ENCODE data around the gene CADPS. TPM values are rescaled to one million over a fixed set of nuclear protein-coding genes. Genes with fewer than 3 reads are reported as not detected.
A peak's percentile ranks its signal among the peaks of the same experiment; 100 is the strongest.

The CADPS gene
- total RNA-seq, 1 donor from 2014 or later = not detected

DNA sequence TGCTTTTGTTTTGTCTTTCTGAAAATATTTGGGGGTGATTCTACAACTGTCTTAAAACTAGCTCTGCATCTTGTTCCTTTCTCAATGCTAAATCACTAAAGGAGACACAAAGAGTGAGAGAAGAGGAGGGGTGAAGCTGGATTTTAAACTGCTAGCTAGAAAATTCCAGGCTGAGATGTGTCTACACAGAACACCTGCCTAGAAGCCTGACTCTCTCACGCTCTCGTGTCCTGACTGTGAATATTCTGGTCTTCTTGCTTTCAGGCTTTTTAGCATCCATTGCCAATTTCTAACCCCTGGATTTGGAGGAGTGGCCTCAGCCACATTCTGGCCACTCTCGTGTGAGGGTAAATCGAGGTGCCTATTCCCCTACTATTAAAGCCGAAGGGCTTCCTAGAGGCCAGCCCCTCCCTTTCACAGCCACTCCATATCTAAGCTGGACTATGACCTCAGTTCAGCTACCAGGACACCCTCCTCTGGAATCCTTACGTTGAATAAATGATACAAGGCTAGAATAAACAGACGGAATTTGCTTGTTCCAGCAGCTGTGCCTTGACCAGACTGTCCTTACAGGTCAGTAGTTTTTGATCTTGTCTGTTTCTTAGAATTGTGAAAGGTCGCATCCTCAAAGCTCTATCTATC is 353.6 kb downstream of the CADPS start:
- no peak for DNase-seq (ENCODE audit: low read depth)

DNA sequence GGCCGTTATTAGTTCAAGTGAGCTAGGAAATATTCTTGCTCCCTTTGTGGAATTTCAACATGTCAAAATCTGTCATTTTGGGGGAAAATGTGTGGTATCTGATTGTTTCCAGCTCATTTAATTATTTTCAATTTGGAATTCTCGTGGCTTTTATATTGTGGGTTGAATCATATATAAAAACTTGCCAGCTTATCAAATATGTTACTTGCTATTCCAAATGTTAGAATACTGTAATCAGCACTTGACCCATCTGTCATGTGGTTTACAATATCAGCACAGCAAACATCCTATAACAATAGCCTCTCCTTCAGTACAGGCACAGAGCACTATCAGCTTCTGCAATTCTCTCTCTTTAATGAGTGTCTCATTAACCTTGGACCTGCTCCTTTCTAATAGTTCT is 371.7 kb downstream of the CADPS start:
- DNase-seq (ENCODE audit: low read depth) = no peak

DNA sequence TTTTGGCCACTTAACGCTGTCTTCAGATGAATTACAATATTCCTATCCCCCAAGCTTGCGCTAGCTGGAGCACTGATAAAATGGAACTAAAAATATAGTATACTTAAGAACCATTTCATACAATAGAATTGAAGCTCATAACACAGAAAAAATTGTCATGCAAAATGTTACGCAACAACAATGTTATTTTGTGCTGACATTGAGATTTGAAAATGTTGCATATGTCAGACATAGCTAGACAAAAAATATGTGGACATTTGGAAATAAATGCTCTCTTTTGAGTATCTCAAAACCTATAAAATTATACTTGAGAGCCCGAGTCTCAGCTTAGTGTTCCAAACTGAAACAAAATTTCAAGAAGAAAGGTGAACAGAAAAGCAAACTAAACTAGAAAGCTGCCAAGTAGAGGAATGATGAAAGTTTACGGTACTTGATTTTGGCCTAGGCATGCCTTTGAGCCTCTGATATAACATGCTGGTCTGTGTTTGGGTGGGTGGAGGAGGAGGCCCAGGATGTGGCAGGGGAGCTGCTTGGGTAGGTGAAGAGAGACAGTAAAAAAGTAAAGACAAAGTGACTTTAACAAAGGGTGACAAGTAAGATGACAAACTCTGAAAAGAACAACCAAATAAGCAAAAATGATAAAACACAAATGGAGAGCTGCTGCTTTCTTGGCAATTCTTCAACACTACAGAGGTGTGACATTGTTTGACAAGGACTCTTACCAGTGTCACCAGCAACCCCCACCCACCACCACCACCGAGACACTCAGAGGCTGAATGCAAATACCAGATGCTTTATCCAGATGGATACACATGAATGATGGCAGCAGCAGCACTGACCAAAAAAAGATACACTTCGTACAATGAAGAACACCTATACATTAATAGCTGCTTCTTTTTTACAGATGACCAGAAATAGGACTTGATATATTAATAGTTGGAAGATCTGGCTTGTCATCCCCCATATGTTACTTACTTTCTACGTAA is 372.6 kb downstream of the CADPS start:
- DNase-seq (ENCODE audit: low read depth) = no peak

DNA sequence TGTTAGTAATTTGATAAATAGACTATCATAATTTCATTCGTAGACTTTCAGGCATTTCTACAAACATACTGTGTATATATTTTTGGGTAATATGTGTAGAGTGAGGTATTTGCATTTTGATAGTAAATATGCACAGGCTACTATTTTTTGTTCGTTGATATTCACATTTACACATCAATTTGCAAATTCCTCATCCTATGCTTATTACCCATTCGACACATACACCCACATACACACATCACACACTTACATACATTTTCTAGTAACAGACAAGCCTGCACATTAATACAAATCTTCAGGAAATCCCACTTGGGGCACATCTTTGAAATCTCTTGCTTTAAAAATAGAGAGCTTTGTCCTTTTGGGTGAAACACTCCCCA is 373.9 kb downstream of the CADPS start:
- no peak for DNase-seq (ENCODE audit: low read depth)

DNA sequence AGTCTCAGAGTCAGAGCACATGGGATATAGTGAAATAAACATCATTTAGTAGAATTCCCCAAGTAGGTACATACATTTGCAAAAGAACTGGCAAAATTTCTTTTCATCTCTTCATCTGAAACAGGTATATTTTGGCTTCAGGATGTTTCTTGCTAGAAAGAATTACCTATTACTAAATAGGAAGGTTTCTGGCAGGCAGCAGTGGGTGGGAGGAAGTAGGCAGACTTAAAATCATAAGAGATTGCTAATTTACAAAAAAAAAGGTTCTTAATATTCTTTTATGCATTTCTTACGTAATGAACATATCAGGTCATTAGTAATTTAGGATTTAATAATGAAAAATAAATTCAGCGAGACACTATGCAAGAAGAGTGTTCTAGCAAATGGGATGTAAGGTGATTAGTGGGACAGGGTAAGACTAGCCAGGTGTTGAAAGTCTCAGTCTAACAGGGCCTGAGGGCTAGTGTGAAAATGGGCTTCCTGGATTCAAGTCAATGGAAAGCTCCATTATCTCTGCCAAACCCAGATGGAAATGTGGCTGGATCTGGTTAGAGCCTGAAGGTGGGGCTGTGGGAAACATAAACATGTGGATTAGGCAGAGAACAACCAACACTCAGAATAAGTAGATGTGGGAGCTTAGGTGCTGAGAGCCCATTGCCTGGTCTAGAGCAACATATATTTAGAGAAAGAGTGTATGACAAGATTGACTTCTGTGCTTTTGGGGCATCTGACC is 374.5 kb downstream of the CADPS start:
- no peak for DNase-seq (ENCODE audit: low read depth)

DNA sequence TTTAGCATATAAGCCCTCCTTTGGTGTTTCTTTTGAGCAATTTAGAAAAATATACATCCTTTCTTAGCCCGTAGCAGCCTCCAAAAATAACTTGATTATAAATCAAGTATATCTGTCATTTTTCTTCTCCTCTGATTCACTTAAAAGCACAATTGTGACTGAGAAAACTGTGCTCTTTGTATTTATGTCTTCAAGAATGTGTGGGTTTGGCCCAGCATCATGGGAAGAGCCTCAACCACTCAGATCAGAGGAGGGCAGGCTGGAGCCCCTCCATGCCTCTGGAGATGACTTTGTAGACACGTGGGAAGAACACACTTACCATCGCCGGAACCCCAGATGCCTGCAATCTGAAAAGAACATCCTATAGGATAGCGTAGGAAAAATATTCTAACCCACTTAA is 378.1 kb downstream of the CADPS start:
- DNase-seq (ENCODE audit: low read depth) = no peak

DNA sequence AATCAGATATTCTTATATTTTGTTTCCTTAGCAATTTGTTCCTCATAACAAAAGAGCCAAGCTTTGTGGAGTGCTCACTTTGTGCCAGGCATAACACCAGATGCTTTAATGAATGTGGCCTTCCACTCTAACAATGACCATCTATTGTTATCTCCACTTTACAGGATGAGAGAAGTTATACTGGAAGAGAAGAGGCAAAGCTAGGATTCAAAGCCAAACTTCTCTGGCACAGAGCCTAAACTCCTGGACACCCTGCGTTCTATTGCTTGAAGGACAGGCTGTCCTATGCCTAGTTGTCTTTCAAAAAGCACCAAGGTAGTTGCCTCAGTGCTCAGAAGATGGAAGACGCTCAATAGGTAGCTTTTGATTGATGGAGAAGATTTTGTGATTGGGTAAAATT is 378.7 kb downstream of the CADPS start:
- DNase-seq (ENCODE audit: low read depth) = no peak

DNA sequence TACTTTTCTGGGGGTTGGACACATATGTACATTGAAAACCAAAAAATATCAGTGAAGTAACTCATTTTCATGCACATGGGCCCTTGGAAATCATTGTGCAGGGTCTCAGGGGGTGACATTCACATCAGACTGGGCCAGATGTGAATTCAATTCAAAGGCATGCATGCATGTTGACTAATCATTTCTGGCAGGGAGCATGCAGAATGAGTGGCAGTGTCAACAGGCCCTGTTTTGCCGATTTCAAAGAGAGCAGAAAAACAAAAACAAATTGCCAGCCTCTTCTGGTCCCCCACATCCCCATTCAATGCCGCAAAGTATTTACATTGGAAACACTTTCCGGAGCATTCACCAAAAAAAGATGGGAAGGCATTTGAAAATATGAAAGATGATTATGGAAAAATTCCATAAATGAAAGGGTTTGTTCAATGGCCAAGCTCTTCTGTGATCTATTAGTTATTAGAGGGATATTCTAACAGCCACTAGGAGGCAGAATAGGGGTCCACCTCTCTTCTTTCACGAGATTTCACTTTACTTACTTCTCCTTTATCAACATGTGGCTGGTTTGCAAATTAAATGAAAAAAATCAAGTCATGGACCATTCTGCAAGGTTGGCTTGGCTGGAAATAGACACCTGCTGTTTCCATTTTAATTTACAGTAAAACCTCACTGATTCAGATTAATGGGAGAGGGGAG is 382.0 kb downstream of the CADPS start:
- DNase-seq (ENCODE audit: low read depth) = no peak

DNA sequence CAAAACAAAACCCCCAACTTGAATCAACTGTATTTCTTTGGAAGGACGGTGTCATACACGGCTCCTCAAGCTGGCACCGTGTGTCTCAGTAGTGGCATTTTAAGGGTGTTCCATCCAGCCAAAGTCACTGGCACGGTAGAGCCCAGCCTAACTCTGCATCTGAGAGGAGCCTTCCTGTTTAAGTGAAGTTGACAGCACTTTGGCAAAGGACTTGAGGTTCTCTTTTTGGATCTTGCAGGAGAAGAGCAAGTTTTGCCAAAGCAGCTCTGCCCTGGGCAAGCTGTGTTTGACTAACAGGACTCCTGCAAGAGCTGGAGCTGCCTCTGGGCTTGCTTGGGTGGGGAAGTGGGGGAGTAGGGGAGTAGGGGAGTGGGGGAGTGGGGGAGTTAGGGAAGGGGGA is 392.3 kb downstream of the CADPS start:
- no peak for DNase-seq (ENCODE audit: low read depth)

DNA sequence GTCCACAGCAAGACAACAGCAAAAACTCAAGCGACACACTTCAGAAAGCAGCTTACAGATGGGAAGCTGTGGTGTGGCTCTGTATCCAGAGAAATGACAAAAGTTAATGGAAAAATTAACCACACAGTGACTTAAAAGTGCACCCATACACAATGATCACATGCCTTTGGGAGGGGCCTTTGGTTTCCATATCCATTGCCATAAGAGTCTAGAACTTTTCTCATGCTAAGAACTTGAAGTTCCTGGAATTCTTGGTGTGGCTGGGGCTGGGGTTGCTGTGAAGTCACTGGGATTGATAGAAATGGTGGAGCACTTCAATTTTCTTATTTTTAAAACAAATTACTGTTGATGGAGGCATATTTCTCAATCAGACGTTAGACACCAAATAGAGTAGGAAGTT is 393.3 kb downstream of the CADPS start:
- no peak for DNase-seq (ENCODE audit: low read depth)

DNA sequence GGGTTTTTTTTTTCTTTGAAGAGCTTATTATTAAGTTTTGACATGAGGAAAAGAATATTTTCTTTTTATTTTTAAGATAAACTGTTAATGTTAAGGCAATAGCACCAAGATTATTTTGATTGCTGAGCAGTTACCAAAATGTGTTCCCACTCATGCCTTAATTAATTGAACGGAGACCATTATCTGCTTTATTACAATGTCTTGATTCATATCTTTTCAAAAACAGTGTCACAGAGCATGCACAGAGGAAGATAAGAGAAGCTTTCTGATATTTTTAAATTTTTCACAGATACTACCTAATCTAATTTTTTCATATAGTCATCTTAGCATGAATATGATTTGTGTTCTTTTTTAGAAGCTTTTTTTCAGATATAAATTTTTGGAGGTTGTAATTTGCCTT is 395.2 kb downstream of the CADPS start:
- DNase-seq (ENCODE audit: low read depth) = no peak

DNA sequence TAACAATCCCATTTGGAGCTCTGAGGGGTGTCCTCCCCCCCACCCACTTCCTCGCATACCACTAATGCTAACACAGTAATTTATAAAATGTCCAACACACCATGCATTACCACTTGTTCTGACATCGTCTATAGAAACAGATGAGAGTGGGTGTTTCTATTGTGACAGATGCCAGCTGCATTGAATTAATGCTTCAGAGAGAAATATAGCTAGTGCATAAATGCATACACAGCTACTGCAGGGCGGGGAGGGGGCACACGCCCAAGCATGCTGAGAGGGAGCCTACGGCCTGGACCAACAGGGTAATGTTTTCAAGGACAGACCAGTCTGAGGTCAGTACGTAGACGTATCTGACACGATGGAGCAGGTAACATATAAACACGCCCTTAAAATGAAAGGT is 395.9 kb downstream of the CADPS start:
- no peak for DNase-seq (ENCODE audit: low read depth)

DNA sequence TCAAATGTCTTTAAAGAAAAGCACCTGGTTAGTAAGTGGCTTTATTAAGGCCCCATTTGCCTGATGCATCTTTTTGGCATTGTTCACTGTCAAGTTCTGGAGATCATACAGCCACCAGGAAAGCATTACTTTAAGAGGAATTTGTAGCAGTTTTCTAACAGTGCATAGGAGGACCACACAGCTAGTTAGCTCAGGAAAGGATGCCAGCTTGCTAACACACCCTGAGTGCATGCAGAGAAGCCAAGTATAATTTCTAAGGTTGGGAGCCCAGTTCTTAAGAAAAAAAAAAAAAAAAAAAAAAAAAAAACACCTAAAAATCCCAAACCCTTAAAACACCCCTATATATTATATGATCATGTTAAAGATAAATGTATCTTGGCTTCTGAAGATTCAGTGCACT is 399.9 kb downstream of the CADPS start:
- DNase-seq (ENCODE audit: low read depth) = no peak

DNA sequence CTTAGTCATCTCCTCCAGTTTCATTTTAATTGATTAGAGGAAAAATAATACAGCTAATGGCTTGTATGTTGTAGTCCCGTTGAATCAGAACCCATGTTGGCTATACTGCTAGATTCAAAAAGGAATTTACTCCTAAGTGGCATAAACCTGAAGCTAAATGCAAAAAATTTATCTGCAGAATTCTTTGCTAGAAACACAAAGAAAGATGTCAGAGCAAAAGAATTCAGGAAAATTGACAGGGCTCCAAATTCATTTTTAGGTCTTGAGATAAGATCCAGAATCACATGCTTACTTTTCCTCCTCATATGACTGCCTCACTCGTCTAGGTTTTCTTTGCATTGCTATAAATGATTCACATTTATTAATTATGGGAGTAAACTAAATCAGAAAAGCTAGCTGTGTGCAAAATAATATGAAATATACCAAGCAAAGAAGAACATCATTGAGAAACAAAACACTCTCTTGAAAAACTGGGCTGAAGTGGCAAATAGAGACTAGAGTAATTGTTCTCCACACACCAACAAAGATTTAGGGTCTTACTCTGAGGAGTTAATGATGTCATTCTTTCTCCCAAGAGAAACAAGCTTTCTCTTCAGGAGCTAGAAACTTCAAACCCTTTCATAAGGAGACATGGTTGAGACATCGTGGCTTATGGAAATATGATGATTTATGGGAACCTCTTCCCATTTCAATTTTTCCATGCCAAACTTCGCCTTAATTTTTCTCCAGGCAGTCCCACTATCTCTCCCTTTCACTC is 407.1 kb downstream of the CADPS start:
- no peak for DNase-seq (ENCODE audit: low read depth)

DNA sequence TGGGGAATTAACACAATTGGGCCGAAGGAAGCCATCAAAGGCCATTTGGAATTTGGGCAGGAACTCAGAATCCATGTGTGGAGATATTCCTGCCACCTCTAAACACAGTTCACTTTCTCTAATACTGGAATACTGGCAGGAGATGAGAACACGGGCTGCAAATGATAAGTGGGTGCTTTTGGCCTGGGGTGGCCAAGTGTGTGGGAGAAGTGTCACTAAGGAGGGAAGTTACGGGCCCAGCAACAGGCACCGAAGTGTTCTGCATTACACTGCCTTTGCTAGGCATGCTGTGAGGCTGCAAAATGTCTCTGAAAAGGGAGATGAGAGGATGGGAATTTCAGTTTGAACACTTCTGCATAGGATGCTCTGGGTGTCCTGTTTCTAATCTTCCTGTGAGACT is 412.4 kb downstream of the CADPS start:
- DNase-seq (ENCODE audit: low read depth) = no peak

DNA sequence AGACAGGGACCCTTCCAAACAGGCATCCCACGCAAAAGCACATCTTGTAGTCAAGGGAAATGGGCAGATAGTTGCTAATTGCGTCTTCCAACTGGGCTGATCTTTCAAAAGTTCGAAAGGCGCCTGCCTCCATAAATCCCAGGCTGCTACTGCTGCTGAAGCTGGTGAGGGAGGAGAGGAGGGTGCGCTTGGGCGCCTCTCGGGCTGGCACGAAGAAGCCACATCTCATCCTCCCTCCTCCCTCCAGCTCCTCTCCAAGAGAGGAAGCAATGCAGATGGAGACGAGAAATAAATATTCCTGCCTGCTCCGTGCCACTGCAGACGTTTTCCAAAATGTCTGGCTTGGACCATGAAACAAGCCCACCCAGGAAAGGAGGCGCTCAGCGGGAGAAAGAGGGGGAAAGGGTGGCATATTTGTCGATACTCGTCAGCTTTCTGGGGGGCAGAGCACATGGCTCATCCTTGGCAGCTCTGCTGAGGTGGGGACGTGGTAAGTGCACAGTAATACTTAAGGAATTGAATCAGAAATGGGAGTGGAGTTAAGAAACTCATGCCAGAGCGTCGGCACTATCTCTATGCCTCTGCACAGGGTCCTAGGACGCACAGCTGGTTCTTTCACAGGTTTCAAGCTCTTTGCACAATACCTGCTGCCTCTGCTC is 413.0 kb downstream of the CADPS start:
- DNase-seq (ENCODE audit: low read depth) = no peak

DNA sequence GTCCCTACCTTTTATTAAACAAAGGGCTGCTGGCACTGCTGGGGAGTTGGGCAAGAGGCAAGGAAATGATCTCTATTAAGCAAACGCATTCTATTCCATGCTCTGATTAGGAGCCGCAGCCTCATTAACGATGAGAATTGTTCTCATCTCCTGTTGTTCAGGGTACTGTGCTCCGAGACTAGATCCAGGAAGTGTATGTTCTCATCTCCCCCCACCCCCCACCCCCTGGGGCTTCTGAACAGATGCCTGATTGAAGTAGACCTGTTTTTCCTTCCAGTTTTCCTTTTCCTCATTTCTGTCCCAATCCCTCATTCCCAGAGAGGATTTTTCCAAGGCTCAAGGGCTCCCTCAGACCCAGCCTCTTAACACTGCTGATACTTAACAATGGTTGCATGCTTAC is 420.3 kb downstream of the CADPS start:
- DNase-seq (ENCODE audit: low read depth) = no peak

DNA sequence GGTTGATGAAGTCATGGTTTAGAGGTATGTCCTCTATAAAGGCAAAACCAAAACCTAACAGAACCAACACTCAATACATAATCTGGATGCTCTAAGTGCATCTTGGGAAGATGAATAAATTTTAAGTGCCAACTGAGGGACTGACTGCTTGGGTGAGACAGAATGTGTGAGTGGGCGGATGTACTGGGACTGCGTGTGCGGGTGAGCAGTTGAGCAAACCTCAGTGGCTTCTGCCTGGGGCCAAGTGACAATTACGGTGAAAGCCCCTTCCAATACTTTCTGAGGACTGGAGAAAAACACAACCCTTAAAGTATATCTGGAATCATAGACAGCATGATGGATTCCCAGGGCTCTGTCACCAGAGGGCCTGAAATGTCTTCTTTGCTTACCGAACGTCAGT is 421.8 kb downstream of the CADPS start:
- DNase-seq (ENCODE audit: low read depth) = no peak

DNA sequence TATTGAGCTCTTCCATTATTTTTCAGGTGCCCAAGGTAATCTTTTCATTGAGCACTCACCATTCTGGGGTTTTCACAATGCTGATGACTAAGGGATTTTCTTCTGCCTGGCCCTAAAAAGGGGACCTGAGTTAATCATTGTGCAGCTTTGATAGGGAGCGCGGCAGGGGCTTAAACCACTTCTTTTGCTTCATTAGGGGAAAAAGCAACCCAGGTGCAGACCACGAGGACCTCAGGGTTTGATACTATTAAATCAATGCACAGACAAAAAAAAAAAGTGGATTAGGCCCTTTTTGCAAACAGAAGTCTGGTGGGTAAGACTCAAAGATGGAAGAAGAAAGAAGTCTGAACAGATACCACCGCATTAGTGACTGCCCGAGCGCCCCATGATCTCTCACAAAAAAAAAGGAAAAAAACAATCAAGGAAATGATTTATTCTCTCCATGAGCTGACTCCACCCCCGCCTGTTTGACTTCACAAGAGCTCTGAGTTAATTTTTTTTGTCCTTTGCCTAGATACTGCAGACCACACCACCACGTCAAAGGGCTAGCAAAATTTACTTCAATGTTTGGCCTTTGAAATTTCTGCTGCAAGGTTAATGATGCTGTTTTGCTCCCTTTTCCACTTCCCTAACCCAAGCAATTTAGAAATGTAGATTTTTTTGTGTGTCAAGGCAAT is 423.9 kb downstream of the CADPS start:
- peak; percentile 0 for DNase-seq (ENCODE audit: low read depth)

DNA sequence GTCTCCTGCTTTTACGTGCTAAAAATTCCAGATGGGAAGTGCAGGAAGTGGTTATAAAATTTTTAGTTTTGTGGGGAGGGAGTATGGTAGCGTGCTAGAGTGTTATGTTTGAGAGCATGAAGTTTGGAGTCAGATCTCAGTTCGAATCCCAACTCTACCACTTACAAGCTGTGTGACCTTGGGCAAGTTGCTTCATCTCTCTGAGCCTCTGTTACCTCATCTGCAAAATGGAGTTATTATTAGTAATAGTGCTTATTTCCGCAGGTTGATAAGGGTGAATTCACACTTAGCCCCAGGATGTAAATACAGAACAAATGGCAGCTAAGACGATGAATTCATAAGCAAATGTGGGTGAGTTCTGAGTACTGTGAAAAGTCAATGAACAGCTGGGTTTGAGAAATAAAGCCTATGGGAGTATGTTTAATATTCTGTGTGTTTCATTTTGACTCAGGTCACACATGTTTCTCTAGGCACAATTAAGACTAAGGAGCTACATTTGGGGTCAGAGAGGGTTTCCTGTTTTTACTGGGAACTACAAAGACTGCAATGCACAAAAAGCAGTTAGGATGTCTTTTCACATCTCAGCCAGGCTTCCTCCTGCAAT is 428.8 kb downstream of the CADPS start:
- DNase-seq (ENCODE audit: low read depth) = no peak

Data from renal cortical epithelial cell (primary cell).